ENCODE measurements around the gene HS6ST1. TPM values are rescaled to one million over a fixed set of nuclear protein-coding genes. Genes with fewer than 3 reads are reported as not detected.

The HS6ST1 gene, protein sequence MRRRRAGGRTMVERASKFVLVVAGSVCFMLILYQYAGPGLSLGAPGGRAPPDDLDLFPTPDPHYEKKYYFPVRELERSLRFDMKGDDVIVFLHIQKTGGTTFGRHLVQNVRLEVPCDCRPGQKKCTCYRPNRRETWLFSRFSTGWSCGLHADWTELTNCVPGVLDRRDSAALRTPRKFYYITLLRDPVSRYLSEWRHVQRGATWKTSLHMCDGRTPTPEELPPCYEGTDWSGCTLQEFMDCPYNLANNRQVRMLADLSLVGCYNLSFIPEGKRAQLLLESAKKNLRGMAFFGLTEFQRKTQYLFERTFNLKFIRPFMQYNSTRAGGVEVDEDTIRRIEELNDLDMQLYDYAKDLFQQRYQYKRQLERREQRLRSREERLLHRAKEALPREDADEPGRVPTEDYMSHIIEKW
- total RNA-seq = 10 to 100 TPM; 20.5 to 40.4 TPM
- long read RNA-seq, partial matches to known transcripts = 0 of 38 reads
- long read RNA-seq, other reads (novel, unspliced or antisense) = 35 of 38 reads

DNA sequence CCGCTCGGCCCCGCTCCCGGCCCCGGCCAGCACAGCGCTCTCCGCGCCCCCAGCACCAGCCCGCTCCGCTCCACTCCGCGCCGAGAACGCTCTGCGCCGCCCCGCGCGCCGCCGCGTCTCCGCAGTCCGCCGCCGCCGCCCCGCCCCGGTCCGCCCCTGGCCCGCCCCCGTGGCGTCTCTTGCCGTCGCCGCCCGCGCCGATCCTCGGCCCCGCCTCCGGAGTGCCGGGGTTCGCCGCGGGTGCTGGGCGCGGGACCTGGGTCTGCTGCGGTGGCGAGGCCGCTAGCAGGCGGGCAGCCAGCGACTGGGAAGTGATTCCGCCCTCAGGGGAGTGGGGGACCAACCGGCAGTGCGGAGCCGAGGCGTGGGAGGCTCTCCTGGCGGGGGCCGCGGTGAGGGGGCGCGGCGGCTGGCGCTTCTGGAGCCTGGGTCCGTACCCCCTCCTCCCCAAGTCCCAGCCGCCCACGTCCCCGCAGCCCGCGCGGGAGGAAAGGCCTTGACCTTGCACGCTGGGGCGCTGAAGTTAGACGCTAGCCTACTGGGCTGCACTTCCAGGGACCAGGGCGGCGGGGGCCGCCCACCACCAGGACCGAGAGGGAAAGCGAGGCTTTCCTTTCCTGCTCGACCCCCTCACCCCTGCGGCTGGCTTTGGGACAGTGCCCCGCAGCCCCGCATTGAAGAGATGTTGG, at the start of gene HS6ST1:
Gene HS6ST1 (minus strand): TSS at position 93 of the 689 bp plus-strand sequence. CDS start 305 bp downstream, outside the sequence.
- ATAC-seq (peak; percentile 85), DNase-seq (peak; percentile 79 to 92)
- intact Hi-C loops (cut with DNase I, micrococcal nuclease) = no loop called here

DNA sequence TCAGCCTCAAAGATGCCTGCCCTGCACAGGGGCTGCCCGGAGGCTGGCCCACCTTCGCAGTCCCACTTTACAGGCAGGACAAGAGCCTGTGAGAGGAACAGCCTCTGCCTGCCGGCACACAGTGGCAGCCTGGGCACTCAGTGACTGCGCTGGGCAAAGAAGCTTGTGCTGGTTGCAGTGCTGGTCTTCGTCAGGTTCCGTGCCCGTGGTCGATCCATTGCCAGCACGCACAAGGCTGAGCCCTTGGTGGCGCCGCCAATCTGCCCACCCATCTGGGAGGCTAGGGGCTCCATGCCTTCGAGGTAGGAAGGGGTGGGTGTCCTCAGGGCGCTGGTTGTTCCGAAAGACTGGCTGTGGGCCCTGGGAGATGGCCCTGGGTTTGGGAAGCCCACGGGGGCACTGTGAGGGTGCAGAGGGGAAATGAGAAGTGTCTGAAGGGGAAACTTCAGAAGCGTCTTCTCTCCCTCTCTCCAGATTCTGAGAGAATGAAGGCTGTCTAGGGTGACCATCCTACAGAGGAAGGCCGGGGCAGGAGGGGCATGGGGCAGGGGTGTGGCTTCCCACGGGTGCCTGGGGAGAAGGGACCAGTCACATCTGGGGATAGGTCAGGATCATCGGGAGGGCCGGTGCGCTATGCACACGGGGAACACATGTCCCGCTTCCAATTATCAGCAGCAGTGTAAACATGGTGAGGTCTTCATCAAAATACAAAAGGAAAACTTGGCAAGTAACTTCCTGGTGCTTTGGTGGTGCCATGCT, 49.1 kb upstream of the HS6ST1 start:
- ATAC-seq = no peak
- DNase-seq = no peak
- intact Hi-C loops (cut with DNase I, micrococcal nuclease) = no loop called here

DNA sequence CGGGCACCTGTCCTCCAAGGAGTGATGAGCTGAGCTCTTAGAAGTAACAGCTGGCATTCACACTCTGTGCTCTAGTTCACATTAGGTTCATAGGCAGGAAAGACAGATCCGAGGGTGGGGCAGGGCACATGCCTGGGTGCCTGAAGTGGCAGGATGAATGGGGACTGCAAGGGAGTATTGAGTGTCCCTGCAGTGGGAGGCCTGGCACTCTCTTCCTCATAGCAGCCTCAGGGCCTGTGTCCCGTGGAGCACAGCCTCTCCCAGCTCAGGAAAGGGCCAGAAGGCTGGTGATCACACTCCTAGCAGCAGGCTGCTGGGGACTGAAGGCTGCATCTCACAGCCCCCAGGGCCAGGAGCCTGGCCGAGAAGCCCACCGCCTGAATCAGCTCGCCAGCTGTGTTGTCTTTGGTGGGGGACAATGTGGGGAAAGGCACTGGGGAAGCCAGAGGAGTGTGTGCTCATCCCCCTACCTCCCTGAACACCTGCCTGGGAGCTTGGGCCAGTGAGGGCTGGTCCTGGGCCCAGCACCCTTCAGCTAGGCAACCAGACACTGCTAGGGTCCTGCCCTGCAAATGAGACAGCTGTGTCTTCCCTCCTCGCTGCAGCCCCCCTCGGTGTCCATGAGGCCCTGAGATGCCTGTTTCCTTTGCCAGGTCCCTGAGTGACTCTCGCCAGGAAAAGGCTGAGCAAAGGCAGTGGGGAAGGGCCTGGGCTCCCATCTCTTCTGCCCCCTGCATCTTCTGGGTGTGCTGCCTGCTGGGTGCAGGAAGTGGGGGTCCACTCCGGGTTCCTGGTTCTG, 48.2 kb upstream of the HS6ST1 start:
- DNase-seq (no peak), ATAC-seq (no peak)
- intact Hi-C loops (cut with DNase I, micrococcal nuclease) = no loop called here

DNA sequence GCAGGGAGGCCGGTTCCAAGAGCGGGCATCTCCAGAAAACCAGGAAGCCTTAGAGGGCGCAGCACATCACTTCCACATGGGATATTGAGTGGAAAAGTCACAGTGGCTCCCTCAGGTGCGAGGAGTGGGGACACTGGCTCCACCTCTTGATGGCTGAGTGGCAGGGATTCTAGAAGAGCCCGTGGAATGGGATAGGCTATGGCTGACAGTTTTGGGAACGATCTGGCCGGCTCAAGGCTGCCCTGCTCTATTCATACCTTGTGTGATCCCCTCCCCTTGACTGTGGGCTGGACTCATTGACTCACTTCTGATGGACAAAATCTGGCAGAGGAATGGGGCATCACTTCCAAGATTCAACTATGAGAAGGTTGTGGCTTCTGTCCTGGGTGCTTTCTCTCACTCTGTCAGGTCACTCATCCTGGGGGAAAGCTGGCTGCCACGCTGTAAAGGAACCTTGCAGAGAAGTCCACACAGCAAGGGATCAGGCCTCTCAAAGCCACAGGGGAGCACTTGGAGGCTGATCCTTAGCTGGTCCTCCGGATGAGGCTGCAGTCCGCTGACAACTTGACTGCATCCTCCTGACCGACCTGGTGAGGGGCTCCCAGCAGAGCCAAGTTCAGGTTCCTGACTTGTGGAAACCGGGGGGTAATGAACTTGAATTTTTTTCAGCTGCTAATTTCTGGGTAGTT, 46.7 kb upstream of the HS6ST1 start:
- DNase-seq (no peak), ATAC-seq (no peak)
- intact Hi-C loops (cut with DNase I, micrococcal nuclease) = no loop called here

DNA sequence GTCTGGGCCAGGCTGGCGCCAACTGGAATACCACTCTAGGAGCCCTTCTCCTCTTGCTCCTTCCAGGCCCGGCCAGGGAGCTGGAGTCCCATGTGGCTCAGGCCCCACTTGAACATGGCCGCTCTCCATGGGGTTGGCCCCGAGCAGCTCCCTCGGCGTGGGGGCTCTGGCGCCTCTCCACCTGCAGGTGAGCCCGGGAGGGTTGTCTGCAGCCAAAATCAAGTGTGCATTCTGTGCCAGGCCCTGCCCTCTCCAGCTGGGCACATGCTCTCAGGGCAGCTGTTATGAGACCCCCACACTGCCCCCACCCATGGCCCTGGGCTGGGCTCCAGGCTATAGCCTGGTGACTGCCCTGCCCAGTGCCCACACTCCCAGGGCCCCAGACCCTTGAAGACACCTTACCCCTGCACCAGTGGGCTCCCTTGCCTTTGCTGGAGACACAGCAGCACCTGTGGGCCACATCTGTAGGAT, 45.8 kb upstream of the HS6ST1 start:
- no peak for ATAC-seq
- DNase-seq = no peak
- intact Hi-C loops (cut with DNase I, micrococcal nuclease) = no loop called here

DNA sequence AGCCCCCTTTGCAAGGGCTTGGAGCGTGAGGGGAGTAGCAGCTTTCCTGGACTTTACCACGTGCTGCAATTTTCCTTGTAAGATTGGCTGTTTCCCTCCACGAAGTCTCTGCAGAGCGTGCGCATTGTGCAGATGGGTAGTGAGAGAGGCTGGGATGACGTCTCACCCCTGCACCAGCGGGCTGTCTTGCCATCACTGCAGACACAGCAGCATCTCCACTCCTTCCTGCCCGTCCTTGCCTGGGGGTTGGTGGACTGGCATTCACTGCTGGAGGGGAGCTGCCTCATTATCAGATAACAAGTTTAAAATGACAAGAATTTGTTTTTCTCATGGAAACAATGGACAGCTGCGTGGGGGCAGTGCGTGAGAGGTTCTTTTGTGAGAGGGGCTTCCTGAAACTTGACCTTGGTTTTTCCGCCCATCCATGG, 45.3 kb upstream of the HS6ST1 start:
- DNase-seq = no peak
- ATAC-seq = no peak
- intact Hi-C loops (cut with DNase I, micrococcal nuclease) = no loop called here

DNA sequence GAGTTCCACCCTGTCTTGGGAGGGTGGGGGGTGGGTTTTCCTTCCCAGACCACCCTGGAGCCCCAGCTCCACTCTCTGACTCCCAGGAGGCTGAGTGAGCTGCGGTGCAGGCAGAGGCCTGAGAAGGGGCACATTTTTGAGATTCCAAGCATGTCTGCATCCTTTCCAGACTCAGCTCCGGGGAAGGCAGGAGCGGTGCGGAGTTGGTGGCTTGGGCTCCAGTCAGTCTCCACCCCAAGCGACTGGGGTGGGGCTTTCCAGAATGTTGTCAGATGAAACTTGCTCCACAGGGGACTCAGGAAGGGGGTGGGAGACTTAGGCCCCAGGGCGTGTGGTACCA, 44.2 kb upstream of the HS6ST1 start:
- ATAC-seq = no peak
- DNase-seq = no peak
- intact Hi-C loops (cut with DNase I, micrococcal nuclease) = no loop called here

DNA sequence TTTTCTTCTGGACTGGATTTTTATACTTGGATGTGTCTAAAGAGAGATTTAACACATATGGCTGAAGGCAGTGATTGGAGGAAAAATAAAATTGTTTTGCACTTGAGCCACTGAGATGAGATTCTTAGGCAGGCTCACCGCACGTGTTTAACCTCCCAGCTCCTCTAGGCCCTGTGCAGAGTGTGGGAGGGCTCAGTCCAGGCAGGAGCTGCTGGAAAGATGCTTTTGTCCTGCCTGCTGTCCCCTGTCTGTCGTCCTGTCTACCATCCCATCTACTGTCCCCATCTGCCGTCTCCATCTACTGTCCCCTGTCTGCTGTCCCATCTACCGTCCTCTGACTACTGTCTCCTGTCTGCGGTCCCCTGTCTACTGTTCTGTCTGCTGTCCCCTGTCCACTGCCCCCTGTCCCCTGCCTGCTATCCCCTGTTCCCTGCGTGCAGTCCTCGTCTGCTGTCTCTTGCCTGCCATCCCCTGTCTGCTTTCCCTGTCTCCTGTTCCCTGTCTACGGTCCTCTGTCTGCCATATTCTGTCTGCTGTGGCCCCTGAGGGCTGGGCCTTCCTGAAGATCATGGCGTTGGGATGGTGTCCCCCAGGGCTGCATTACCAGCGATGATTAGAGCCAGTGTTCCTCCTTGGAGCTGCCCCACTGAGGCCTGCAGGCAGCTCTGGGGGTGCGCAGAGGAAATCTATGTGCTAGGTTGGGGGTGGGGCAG, 43.7 kb upstream of the HS6ST1 start:
- intact Hi-C loops (cut with DNase I, micrococcal nuclease) = no loop called here
- ATAC-seq (no peak), DNase-seq (no peak)

DNA sequence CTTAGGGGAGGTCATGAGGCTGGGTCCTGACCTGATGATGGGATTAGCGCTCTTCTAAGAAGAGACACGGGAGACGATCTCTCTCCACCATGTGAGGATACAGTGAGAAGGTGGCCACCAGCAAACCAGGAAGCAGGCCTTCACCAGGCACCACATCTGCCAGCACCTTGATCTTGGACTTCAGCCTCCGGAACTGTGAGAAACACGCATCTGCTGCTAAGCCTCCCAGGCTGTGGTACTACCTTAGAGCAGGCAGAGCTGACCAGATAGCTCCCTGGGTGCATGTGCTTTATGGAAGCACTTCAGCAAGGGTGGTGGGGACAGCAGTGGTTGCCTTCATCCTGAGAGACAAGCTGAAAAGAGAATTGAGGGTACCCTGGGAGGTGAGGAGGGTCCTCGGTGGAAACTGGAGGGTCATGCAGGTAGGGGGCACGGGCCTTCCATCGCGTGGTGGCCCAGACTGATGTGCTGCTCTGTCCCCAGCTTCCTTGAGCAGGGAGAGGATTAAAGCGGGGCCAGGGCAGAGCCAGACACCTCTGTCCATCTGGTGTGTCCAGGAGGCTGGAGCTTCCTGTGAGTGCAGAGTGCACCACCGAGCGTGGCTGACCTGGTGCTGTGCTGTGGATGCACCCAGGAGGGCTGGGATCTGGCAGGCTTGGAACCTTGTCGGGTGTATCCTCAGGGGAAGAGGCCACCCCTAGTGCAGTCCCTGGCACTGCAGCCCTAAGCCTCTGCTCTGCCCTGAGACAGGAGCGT, 42.9 kb upstream of the HS6ST1 start:
- DNase-seq = no peak

DNA sequence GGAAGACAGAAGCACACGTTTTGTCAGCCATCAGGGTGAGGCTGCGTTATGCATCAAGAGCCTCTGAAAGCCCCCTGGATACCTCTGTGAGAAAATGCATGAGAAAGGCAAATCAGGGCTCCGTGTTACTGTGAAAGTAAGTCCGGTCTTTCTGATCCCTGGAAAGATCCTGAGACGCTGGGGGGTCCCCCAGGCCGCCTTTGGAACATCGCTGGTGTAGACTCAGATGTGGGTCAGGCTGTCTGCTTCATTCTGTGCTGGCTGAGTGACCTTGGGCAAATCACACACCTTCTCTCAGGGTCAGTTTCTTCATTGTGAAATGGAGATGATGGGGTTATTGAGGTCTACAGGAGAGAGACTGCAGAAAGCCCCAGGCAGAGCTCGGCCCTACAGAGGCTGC, 42.0 kb upstream of the HS6ST1 start:
- DNase-seq (no peak), ATAC-seq (no peak)
- intact Hi-C loops (cut with DNase I, micrococcal nuclease) = no loop called here

More for the DNA sequence above, 42.9 kb upstream of the HS6ST1 start:
- ATAC-seq = no peak
- intact Hi-C loops (cut with DNase I, micrococcal nuclease) = no loop called here

DNA sequence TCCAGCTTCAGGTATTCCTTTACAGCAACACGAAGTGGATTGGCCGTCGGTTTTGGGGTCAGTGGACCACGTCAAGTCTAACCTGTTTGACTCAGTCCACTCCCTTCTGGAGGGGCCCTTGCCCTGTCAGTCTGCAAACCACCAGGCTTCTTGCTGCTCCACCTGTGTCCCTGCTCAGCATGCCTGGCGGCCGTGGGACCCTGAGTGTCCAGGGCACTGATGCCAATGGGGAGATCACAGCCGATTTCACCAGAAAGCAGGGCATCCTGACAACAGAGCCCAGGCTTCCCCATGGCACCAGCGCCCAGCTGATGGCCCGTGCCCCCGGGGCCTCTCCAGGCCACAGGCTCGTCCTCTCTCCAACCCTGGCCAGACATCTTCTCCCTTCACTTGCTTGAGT, 41.2 kb upstream of the HS6ST1 start:
- intact Hi-C loops (cut with DNase I, micrococcal nuclease) = no loop called here

DNA sequence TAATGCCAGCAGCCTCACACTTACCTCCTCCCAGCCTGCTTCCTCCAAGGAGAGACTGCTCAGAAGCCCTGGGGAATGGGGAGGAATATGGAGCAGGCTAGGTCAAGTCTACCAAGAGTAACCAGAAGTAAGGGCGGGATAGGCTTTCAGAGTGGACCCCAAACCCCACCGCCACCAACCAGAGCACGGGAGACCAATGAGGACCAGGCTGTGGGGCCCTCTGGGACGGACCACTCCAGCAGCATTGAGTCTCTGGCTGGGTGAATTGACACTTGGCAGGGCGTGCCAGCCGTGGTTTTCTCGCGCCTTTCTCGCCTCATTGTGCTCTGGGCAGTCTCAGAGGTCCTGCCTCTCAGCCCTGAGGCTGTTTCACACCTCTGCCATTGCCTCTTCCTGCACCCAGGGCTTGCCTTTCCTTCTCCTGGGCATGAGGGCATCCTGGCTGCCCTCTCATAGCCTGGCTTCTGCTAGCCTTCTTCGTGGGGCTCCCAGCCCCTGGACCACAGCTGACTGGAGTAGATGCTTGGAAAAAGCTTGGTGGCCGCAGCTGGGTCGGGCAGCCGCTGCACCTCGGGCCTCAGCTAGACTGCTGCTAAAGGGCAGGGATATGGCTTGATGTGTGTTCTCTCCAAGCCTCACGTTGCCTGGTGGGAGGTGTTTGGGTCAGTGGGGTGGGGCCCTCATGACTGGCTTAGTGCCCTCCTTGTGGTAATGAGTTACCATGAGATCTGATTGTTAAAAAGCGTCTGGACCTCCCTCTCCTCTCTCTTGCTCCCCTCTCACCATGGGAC, 40.5 kb upstream of the HS6ST1 start:
- DNase-seq (no peak), ATAC-seq (no peak)
- intact Hi-C loops (cut with DNase I, micrococcal nuclease) = no loop called here

More for the DNA sequence above, 41.2 kb upstream of the HS6ST1 start:
- DNase-seq = no peak
- ATAC-seq = no peak

DNA sequence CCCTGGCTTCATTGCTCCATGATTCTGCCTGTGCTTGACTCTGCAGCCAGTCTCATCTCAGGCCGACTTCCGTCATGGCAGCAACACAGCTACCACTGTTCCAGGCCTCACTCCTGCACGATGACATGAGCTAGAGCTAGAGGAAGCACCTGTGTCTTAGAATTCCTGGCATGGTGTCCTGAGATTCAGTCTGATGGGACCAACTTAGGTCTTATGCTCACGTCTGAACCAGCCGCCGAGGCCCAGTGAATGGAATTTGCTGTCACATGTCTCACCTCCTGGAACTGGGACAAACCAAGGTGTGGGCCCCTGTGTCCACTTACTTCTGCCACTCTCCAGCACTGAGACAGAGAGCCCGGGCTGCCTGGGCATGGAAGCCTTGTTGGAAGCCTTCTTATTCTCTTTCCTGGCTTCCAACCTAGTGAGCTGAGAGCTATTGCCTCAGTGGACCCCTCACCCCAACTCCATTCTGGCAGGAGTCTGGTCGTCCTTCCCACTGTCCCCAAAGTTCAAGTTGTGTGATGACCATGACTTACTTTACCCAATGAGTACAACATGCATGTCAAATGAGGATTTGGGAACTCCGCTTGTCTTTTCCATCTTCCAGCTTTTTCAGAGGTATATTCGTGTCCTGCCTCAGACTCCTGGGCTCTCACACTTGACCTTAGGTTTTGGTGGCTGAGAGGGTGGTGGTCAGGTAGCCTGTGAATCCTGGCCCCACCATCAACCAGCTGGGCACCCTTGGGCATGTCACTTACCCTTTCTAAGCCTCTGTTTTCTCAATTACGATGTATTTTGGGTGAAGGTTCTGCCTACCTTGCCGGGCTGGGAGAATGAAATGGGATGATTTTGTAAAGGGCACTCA, 39.1 kb upstream of the HS6ST1 start:
- ATAC-seq = no peak
- intact Hi-C loops (cut with DNase I, micrococcal nuclease) = no loop called here
- DNase-seq = no peak

DNA sequence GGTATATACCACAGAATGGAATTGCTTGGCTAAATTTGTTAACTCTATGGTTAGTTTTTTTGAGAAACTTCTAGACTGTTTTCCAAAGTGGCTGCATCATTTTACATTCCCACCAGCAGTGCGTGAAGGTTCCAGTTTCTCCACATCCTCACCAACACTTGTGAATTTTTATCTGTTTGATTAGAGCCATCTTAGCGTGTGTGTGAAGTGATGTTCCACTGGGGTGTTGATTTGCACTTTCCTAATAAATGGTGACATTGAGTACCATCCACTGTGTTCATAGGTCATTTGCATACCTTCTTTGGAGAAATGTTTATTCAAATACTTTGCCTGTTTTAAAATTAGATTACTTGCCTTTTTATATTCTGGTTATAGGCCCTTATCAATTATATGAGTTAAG, 37.5 kb upstream of the HS6ST1 start:
- no peak for DNase-seq
- ATAC-seq = no peak
- intact Hi-C loops (cut with DNase I, micrococcal nuclease) = no loop called here
